ENCODE measurements around the gene EME2. TPM values are rescaled to one million over a fixed set of nuclear protein-coding genes. Genes with fewer than 3 reads are reported as not detected.
"Not testable (repeated sequence)": the region's sequence is repeated elsewhere in the genome, so short reads cannot be mapped to it uniquely, and the experiment has no call there.

EME2 gene
- total RNA-seq, 1 donor from 2014 or later: 35.9 TPM

GRCh38 chr16:1794221-1794871, 21.7 kb downstream of the EME2 start:
- Mint-ChIP-seq H3K27ac (no peak overlapping the region), H3K4me1 (ENCODE audit: unreplicated experiment) (no peaks in the 10 kb centered on the region), H3K9me3 (peaks cover 5% of the 10 kb centered on the region), H3K4me3 (no peak overlapping the region), H3K27me3 (no peaks in the 10 kb centered on the region), H3K36me3 (peaks cover 8% of the 10 kb centered on the region)
- TF ChIP-seq CTCF (conservative IDR thresholded peaks at IDR 0.05): no peak
- peak; percentile 70 for DNase-seq (ENCODE audit: extremely low spot score, unreplicated experiment)

- DNase-seq (ENCODE audit: extremely low spot score, unreplicated experiment): no peak
- Mint-ChIP-seq H3K36me3 (peaks cover 11% of the 10 kb centered on the region), H3K4me1 (ENCODE audit: unreplicated experiment) (no peaks in the 10 kb centered on the region), H3K4me3 (no peak overlapping the region), H3K27me3 (no peaks in the 10 kb centered on the region), H3K27ac (no peak overlapping the region), H3K9me3 (peaks cover 7% of the 10 kb centered on the region)
- no peak for TF ChIP-seq CTCF (conservative IDR thresholded peaks at IDR 0.05)
These were observed 22.5 kb downstream of the EME2 start for GRCh38 chr16:1794908-1795666.

GRCh38 chr16:1799263-1799662, 26.7 kb downstream of the EME2 start:
- not testable (repeated sequence) for H3K4me3 Mint-ChIP-seq; H3K27me3 Mint-ChIP-seq; DNase-seq (ENCODE audit: extremely low spot score, unreplicated experiment); H3K9me3 Mint-ChIP-seq; H3K4me1 Mint-ChIP-seq (ENCODE audit: unreplicated experiment); H3K27ac Mint-ChIP-seq
- H3K36me3 Mint-ChIP-seq: peaks cover 11% of the 10 kb centered on the region

- H3K36me3 Mint-ChIP-seq: peaks cover 11% of the 10 kb centered on the region
- no peaks in the 10 kb centered on the region for H3K4me1 Mint-ChIP-seq (ENCODE audit: unreplicated experiment)
- H3K9me3 Mint-ChIP-seq: peaks cover 7% of the 10 kb centered on the region
- DNase-seq (ENCODE audit: extremely low spot score, unreplicated experiment): no peak
- no peak overlapping the region for H3K4me3 Mint-ChIP-seq
- TF ChIP-seq CTCF (conservative IDR thresholded peaks at IDR 0.05): no peak
- H3K27me3 Mint-ChIP-seq: no peaks in the 10 kb centered on the region
- no peak overlapping the region for H3K27ac Mint-ChIP-seq
These were observed 28.1 kb downstream of the EME2 start for GRCh38 chr16:1800701-1801100.

GRCh38 chr16:1807626-1808025, 35.0 kb downstream of the EME2 start:
- TF ChIP-seq CTCF (conservative IDR thresholded peaks at IDR 0.05): no peak
- H3K4me3 Mint-ChIP-seq: no peak overlapping the region
- H3K27me3 Mint-ChIP-seq: no peaks in the 10 kb centered on the region
- H3K27ac Mint-ChIP-seq: no peak overlapping the region
- H3K9me3 Mint-ChIP-seq: no peaks in the 10 kb centered on the region
- no peaks in the 10 kb centered on the region for H3K4me1 Mint-ChIP-seq (ENCODE audit: unreplicated experiment)
- H3K36me3 Mint-ChIP-seq: peaks cover 7% of the 10 kb centered on the region
- DNase-seq (ENCODE audit: extremely low spot score, unreplicated experiment): no peak

GRCh38 chr16:1808691-1809090, 36.1 kb downstream of the EME2 start:
- no peak for DNase-seq (ENCODE audit: extremely low spot score, unreplicated experiment)
- Mint-ChIP-seq H3K36me3 (peaks cover 7% of the 10 kb centered on the region), H3K27ac (no peak overlapping the region), H3K9me3 (no peaks in the 10 kb centered on the region), H3K4me1 (ENCODE audit: unreplicated experiment) (no peaks in the 10 kb centered on the region), H3K4me3 (no peak overlapping the region), H3K27me3 (no peaks in the 10 kb centered on the region)
- TF ChIP-seq CTCF (conservative IDR thresholded peaks at IDR 0.05): no peak

Measured in type B pancreatic cell (in vitro differentiated cells).